GM12872 (cell line): ENCODE data around the gene DNAH11.

Source experiments
- CTCF ChIP-seq: IDR thresholded peaks from 3 replicates; pipeline ENCODE4 v1.5.1; 2011; ENCODE audit warnings: low read depth, mild to moderate bottlenecking, low read length, moderate library complexity; ENCODE audit not compliant: insufficient read depth

The DNAH11 gene

GRCh38 chr7:21771266-21771665 lies 228.4 kb downstream of the DNAH11 start:
- no peak for TF ChIP-seq CTCF

- TF ChIP-seq CTCF: no peak
Measured at GRCh38 chr7:21771906-21772610, 229.2 kb downstream of the DNAH11 start.

GRCh38 chr7:21773326-21773725 lies 230.5 kb downstream of the DNAH11 start:
- no peak for TF ChIP-seq CTCF

- TF ChIP-seq CTCF: no peak
Measured at GRCh38 chr7:21777921-21778320, 235.1 kb downstream of the DNAH11 start.

GRCh38 chr7:21778953-21779352 lies 236.1 kb downstream of the DNAH11 start:
- TF ChIP-seq CTCF: no peak

GRCh38 chr7:21782996-21783395 lies 240.2 kb downstream of the DNAH11 start:
- no peak for TF ChIP-seq CTCF

- TF ChIP-seq CTCF: no peak
Measured at GRCh38 chr7:21784989-21785388, 242.2 kb downstream of the DNAH11 start.
